Inflammatory macrophage treated with lipopolysaccharide for 4 hours (primary cell): ENCODE data around the gene MAP7D3.
"Not testable (repeated sequence)": the region's sequence is repeated elsewhere in the genome, so short reads cannot be mapped to it uniquely, and the experiment has no call there.

Source experiments
- DNase-seq: peaks from one replicate; pipeline ENCODE4 v3.0.0-alpha.2; 2020

The MAP7D3 gene

GRCh38 chrX:136171420-136171819 is 79.8 kb downstream of the MAP7D3 start:
- no peak for DNase-seq

- no peak for DNase-seq
Measured at GRCh38 chrX:136170139-136170800, 80.9 kb downstream of the MAP7D3 start.

- DNase-seq, result no peak
Measured at GRCh38 chrX:136168929-136169735, 82.1 kb downstream of the MAP7D3 start.

DNA sequence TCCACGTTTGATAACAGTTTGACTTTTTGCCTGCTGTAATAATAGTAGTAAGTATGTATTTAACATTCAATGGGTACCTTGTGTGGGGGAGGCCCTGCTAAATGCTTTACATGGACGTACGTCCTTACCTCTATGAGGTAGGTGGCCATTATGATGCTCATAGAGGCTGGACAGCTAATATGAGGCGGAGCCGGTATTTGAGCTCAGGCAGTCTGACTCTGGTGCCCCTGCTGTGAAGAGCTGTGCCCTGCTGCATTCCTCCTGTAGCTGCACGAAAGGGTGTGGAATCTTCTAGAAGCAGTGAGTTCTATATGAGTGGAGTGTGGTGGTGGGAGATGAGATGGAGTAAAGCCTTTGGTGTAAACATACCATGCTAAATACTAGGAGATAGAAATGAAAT is 83.2 kb downstream of the MAP7D3 start:
- DNase-seq, result not testable (repeated sequence)

GRCh38 chrX:136166221-136166855 is 84.9 kb downstream of the MAP7D3 start:
- DNase-seq, result peak; percentile 11

DNA sequence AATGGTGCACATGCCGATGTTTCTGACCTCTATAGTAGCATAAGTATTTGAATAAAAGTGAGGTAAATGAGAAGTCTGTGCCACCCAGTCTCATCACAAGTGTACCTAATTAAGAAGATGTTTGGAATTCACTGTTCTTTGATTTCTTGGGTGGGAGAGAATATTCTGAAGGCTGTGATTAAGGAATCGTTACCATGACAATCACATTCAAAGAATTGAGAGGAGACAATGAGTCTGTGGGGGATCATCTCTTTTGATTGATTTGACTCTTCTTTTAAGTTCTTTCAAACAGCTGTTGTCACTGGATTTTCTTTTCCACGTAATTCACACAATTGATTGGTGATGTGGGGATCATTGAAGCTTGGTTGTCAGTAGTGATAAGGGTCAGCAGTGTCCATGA is 85.8 kb downstream of the MAP7D3 start:
- DNase-seq, result no peak

DNA sequence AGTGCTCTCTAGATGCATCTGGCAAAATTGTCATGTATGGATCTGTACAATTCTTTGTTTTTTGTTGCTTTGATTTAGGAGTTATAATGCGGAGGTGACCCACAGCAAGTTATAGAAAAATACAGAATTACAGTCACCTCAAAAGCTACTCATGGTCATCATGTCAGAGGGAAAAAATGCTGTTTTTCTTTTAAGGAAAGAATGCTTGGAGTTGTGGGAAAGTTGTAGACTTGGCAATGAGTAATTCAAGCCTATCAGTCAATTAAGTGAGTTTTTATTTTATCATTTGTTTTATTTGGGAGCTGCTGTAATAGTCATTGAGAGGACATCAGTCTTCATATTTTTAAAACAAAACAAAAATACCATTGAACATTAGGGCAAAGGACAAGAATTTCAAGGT is 87.5 kb downstream of the MAP7D3 start:
- no peak for DNase-seq
